Esophagus mucosa (tissue), 1 donor: ENCODE measurements around the gene CCR5. TPM values are rescaled to one million over a fixed set of nuclear protein-coding genes. Genes with fewer than 3 reads are reported as not detected.
"Not testable (repeated sequence)": the region's sequence is repeated elsewhere in the genome, so short reads cannot be mapped to it uniquely, and the experiment has no call there.

Experiments
- ATAC-seq: fragments of 200-7000 bp; cut with Tn5 transposase; one replicate; pipeline ENCODE4 v1.9.1; 2020
- total RNA-seq: library from RNA; stranded (reverse); gene quantifications from one replicate; pipeline ENCODE4 v1.2.4, GENCODE V29; 2023
- donor health status: DM: yes; HTN: yes; CAD: no.

Gene CCR5
- total RNA-seq = 0.28 TPM

- ATAC-seq = no peak
These were observed at the start of gene CCR5 for GRCh38 chr3:46370839-46371518. Gene CCR5, plus strand, starts transcription at chr3:46370946. Its CDS starts 1,957 bp downstream, at chr3:46372903.

- ATAC-seq = no peak
These were observed 49.2 kb upstream of the CCR5 start for GRCh38 chr3:46321461-46322104.

- no peak for ATAC-seq
These were observed 46.7 kb upstream of the CCR5 start for GRCh38 chr3:46324036-46324435.

GRCh38 chr3:46325645-46326300 is 45.0 kb upstream of the CCR5 start:
- no peak for ATAC-seq

GRCh38 chr3:46330676-46331075 is 40.1 kb upstream of the CCR5 start:
- ATAC-seq = not testable (repeated sequence)

- ATAC-seq = no peak
These were observed 35.8 kb upstream of the CCR5 start for GRCh38 chr3:46334741-46335478.

- ATAC-seq = no peak
These were observed 35.2 kb upstream of the CCR5 start for GRCh38 chr3:46335541-46335940.

DNA sequence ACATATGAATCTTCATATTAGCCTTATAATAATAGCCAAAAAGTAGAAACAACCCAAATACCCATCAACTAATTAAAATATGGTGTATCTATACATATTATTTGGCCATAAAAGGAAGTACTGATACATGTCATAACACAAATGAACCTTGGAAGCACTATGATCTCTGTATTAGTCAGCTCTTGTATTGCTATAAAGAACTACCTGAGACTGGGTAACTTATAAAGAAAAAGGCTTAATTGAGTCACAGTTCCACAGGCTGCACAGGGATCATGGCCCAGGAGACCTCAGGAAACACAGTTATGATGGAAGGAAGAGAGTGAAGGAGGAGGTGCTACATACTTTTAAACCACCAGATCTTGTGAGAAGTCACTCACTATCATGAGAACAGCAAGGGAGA is 32.8 kb upstream of the CCR5 start:
- peak; percentile 79 for ATAC-seq

DNA sequence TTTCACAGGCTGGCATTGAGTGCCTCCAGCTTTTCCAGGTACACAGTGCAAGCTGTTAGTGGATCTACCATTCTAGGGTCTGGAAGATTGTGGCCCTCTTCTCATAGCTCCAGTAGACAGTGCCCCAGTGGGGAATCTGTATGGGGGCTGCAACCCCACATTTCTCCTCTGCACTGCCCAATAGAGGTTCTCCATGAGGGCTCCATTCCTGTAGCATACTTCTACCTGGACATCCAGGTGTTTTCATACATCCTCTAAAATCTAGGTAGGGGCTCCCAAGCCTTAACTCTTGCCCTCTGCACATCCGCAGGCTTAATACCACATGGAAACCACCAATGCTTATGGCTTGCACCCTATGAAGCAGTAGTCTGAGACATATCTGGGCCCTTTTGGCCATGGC is 31.9 kb upstream of the CCR5 start:
- ATAC-seq = no peak

DNA sequence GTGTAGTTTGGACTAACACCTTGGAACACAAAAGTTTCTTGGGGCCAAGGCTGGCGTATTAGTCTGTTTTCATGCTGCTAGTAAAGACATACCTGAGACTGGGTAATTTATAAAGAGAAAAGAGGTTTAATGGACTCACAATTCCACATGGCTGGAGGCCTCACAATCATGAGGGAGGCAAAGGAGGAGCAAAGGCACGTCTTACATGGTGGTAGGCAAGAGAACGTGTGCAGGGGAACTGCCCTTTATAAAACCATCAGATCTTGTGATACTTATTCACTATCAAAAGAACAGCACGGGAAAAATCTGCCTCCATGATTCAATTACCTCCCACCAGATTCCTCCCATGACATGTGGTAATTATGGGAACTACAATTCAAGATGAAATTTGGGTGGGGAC is 26.3 kb upstream of the CCR5 start:
- no peak for ATAC-seq

- no peak for ATAC-seq
These were observed 21.8 kb upstream of the CCR5 start for GRCh38 chr3:46348823-46349482.

DNA sequence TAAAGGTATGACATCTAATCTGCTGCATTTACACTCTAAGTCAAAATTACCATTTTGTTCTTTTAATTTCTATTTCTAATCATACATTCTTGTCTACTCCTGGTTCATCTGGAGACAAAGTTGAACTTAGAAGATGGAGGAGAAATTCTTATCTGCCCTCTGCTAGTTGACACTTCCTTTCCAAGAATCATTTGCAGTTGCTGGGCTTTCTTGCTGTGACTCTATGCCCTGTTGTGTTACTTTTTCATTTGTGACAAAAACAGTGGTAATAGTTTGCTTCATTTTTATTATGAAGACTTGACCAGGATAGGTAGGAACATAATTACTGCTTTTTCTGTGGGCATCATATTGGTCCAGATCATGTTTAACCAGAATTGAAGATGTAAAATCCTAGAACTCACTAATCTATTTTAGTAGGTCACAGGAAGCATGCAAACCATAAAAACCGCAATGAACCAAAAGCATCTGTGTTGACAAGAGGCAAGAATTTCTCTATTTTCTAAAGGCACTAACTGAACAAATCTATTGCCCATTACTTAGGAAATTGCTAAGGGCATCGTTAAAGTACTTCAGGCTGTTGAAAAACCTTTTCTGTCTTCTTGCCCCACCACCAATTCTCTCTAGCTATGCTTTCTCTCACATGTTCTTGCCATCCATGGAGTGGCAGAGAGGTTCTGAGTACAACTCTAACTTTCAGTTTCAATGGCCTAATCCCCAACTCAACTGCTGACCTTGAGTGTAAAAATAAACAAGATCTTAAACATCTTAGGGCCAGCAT is 21.1 kb upstream of the CCR5 start:
- no peak for ATAC-seq

DNA sequence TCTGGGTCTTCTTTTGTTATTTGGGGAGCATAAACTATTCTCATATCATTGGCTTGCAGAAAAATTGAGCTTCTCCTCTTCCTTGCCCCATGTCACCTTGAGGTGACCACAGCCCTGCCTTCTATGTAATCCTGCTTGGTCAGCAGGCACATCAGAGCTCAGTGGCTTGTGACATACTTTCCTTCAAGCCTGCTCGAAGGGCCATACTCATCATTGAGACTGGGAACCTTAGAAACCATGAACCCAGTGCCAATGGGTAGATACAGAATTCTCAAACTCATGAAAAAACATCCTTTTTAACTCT is 20.5 kb upstream of the CCR5 start:
- no peak for ATAC-seq

GRCh38 chr3:46351646-46352045 is 19.1 kb upstream of the CCR5 start:
- no peak for ATAC-seq

DNA sequence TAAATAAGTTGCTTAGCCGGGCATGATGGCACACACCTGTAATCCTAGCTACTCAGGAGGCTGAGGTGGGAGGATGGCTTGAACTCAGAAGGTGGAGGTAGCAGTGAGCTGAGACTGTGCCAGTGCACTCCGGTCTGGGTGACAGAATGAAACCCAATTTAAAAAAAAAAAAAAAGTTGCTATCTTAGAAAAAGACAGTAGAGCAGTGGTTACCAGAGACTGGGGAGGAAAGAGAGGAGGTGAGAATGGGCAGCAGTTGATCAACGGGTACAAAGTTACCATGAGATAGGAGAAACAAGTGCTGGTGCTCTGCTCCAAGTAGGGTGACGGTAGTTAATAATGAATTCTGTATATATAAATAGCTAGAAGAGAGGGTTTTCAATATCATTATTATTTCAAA is 17.7 kb upstream of the CCR5 start:
- ATAC-seq = no peak

GRCh38 chr3:46353647-46354410 is 16.9 kb upstream of the CCR5 start, which contains the start of gene CCR2:
Gene CCR2, plus strand, starts transcription at chr3:46354111. Its CDS starts 3,417 bp downstream, at chr3:46357528.
- ATAC-seq = no peak

DNA sequence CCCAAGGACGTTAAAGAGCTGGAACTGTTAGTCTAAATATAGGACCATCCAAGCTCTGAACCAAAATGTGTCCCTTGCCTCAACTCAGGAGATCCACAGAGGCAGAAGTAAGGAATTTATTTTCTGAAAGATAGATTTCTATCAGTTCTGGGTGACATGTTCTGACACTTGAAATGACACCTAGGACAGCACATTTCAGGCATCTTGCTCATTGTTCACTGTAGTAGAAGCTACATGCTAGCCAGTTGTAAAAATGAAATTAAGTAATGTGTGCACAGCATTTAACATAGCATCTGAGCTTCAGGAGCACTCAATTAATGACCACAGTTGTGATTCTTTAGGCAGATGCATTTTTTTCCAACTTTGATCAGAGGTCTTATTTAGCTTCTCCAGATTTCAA is 16.3 kb upstream of the CCR5 start:
- no peak for ATAC-seq

GRCh38 chr3:46354984-46355383 is 15.8 kb upstream of the CCR5 start:
- no peak for ATAC-seq

- no peak for ATAC-seq
These were observed 14.5 kb upstream of the CCR5 start for GRCh38 chr3:46356276-46356675.

DNA sequence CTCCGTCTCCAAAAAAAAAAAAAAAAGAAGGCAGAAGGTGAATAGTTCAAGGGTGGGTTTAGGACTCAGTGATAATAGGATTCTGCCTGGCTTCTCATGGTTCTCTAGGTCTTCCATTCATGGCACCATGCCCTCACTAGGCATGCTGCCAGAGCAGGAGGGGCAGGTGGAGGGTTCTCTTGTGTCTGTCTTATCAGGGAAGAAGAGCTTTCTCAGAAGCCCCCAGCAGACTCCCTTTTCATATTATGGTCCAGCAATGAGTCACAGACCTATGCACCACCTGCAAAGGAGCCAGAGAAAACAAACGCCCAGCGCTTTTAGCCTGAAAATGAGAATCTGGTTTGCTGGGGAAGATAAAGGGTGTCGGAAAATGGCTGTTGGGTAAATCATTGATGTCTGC is 13.8 kb upstream of the CCR5 start:
- no peak for ATAC-seq

DNA sequence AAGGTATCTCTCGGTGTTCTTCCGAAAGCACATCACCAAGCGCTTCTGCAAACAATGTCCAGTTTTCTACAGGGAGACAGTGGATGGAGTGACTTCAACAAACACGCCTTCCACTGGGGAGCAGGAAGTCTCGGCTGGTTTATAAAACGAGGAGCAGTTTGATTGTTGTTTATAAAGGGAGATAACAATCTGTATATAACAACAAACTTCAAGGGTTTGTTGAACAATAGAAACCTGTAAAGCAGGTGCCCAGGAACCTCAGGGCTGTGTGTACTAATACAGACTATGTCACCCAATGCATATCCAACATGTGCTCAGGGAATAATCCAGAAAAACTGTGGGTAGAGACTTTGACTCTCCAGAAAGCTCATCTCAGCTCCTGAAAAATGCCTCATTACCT is 12.3 kb upstream of the CCR5 start:
- no peak for ATAC-seq
